Inflammatory macrophage treated with lipopolysaccharide for 1 hour (primary cell): ENCODE measurements around the gene PMM1.
A peak's percentile ranks its signal among the peaks of the same experiment; 100 is the strongest.
"Not testable (repeated sequence)": the region's sequence is repeated elsewhere in the genome, so short reads cannot be mapped to it uniquely, and the experiment has no call there.

Experiments
- DNase-seq, 2 donors: peaks; one replicate each; pipeline ENCODE4 v3.0.0-alpha.2; 2020 to 2022

The PMM1 gene

GRCh38 chr22:41596776-41597634 is 7.4 kb upstream of the PMM1 start:
- peak in 1 of 2 donors; percentile 37 for DNase-seq

DNA sequence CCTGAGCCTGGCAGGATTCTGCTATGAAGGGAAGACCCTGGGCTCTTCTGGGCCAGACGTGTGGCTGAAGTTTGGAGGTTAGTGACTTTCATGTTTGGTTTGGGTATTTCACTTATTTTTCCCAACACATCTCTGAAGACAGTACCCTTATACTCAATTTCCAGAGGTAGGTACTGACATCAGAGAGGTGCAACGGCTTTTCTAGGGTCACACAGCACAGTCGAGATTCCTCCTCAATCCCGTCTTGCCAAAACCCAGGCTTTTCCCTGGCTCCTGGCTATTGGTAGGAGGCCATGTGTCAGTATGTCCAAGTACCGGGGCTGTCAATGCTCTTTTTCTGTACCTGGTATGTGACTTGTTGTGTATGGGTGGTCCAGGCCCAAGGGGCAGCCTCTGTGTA is 6.1 kb upstream of the PMM1 start:
- DNase-seq = no peak

DNA sequence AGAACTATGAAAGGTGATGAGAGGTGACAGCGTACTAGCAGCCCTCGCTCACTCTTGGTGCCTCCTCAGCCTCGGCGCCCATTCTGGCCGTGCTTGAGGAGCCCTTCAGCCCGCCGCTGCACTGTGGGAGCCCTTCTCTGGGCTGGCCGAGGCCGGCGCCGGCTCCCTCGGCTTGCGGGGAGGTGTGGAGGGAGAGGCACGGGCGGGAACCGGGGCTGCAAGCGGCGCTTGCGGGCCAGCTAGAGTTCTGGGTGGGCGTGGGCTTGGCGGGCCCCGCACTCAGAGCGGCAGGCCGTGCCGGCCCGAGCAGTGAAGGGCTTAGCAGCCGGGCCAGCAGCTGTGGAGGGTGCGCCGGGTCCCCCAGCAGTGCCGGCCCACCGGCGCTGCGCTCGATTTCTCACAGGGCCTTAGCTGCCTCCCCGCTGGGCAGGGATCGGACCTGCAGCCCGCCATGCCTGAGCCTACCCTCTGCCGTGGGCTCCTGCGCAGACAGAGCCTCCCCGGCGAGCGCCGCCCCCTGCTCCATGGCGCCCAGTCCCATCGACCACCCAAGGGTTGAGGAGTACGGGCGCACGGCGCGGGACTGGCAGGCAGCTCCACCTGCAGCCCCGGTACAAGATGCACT is 3.8 kb upstream of the PMM1 start:
- not testable (repeated sequence) for DNase-seq

DNA sequence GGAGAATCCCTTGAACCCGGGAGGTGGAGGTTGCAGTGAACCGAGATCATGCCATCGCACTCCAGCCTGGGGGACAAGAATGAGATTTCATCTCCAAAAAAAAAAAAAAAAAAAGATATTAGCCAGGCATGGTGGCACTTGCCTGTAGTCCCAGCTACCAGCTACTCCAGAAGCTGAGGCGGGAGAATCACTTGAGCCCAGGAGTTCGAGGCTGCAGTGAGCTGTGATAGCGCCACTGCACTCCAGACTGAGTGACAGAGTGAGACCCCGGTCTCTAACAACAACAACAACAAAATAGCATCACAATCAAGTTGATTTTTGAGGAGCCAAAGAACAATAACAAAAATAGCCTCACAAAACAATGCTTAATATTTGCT is 2.3 kb downstream of the PMM1 start:
- no peak for DNase-seq

DNA sequence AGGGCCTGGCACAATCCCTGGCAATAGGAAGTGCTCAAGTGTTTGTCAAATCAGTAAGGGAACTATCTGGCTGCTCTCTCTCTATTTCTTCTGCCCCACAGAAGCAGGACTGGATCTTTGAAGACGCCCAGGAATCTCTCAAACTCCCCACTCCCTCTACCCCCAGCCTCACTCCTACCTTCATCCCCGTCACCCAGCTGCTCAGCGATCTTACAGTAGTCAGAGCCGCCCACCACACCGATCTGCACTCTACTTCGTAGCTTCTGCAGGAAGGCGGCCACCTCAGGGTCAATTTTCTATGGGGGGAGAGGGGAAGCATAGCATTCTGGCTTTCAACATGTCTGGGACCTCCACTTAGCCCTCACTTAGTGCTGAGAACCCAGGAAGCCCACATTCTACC is 3.7 kb downstream of the PMM1 start:
- DNase-seq = no peak

GRCh38 chr22:41584881-41585280 is 4.8 kb downstream of the PMM1 start:
- DNase-seq = no peak

- DNase-seq = no peak
Observed at GRCh38 chr22:41582694-41583093, 6.9 kb downstream of the PMM1 start.

GRCh38 chr22:41579997-41580355 is 9.7 kb downstream of the PMM1 start:
- DNase-seq = no peak

GRCh38 chr22:41579297-41579996 is 10.2 kb downstream of the PMM1 start:
- no peak for DNase-seq

DNA sequence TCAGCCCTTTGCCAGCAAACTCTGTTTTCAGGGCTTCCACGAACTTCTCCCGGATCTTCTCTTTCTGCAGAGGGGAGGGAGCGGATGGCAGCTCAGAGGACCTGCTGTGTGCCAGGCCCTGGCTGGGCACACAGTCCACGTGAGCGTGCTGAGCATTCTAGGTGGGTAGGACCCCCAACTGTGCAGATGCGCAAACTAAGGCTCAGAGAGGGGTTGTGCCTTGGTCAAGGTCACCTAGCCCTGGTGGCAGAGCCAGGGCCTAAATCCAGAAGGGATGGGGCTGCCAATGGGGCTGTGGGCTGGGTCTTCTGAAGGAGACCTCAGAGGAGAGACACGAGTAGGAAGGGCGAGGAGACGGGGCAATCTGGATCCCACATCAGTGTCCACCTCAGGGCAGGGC is 10.8 kb downstream of the PMM1 start:
- no peak for DNase-seq

DNA sequence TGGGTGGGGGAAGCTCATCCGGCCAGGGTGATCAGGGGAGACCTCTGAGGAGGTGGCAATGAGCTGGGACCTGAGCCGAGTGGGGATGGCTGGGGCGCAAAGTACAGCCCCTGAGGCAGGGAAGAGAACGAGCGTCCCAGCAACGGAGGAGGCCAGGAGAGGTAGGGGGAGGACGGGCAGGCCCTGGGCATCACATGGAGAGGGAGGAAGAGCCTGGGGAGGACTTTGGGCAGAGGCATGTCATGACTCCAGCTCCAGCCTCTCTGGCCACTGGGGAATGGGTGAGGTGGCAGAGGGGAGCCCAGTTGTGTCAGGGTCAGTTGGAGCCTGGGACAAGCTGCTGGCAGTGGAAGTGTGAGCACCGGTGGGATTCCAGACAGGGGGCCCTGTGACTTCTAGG is 11.5 kb downstream of the PMM1 start:
- DNase-seq = no peak

DNA sequence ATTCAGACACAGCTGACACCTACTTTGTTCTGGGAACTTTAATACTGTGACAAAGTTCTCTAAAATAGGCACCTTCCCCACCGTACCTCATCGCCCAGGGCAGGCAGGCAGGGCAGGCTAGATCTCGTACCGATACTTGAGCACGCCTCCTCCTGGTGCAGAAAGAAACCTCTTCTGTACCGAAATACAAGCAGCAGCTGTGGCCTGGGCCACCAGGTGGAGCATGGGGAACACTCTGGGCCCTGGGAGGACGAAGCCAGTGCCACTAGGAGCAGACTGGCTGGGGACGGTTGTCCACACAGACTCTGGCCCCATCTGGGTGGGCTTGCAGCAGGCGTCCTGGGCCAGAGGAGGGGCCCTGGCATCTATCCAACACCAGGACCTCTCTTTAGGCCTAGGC is 12.8 kb downstream of the PMM1 start:
- DNase-seq = peak; percentile 15 to 21

- DNase-seq = no peak
Observed at GRCh38 chr22:41575533-41575932, 14.1 kb downstream of the PMM1 start.

- DNase-seq = no peak
Observed at GRCh38 chr22:41574847-41575381, 14.7 kb downstream of the PMM1 start.

GRCh38 chr22:41573677-41574076 is 16.0 kb downstream of the PMM1 start:
- DNase-seq = no peak

- DNase-seq = not testable (repeated sequence)
Observed at GRCh38 chr22:41572305-41572704, 17.3 kb downstream of the PMM1 start.

DNA sequence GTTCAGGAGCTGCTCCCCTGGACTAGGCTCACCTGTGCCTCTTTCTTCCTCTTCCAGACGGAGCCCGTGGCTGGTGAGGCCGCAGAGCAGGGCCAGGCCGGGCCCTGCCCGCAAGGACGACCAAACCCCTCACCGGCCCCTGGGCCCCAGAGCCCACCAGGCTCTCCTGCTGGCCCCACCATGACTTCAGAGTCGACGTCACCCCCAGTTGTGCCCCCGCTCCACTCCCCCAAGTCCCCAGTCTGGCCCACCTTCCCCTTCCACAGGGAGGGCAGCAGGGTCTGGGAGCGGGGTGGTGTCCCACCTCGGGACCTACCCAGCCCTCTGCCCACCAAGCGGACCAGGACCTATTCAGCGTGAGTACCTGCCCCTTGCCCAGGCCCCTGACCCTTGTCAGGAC is 17.9 kb downstream of the PMM1 start:
- DNase-seq = no peak

DNA sequence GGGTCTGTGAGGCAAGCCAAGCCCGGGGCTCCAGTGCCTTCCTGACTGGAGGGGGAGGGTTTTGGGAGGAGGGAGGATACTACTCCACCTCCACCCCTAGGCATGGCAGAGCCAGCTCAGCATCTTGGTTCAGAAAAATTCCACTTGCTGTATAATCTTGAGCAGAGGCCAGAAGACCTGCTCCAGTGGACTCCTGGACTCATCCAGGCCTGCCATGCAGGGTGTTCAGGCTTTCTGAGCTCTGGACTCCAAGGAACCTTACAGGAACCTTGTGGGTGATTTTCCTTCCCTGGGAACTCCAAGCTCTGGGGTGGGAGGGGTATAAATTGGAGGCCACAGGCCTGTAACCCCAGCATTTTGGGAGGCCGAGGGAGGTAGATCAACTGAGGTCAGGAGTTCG is 19.4 kb downstream of the PMM1 start:
- DNase-seq = no peak

GRCh38 chr22:41568811-41569210 is 20.8 kb downstream of the PMM1 start:
- DNase-seq = no peak

DNA sequence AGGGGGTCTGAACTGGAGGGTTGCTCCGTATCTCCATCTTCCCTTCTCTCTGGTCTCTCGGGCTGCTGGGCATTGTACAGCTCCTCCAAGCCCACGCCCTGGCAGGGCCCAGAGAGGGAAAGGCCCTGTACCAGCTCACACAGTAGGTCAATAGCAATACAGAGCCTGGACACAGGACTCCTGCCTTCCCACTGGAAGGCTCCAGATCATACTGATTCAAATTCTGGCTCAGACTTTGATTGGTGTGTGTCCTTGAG is 22.2 kb downstream of the PMM1 start:
- no peak for DNase-seq

- no peak for DNase-seq
Observed at GRCh38 chr22:41565403-41566054, 24.1 kb downstream of the PMM1 start.

GRCh38 chr22:41564563-41564962 is 25.1 kb downstream of the PMM1 start:
- DNase-seq = no peak

DNA sequence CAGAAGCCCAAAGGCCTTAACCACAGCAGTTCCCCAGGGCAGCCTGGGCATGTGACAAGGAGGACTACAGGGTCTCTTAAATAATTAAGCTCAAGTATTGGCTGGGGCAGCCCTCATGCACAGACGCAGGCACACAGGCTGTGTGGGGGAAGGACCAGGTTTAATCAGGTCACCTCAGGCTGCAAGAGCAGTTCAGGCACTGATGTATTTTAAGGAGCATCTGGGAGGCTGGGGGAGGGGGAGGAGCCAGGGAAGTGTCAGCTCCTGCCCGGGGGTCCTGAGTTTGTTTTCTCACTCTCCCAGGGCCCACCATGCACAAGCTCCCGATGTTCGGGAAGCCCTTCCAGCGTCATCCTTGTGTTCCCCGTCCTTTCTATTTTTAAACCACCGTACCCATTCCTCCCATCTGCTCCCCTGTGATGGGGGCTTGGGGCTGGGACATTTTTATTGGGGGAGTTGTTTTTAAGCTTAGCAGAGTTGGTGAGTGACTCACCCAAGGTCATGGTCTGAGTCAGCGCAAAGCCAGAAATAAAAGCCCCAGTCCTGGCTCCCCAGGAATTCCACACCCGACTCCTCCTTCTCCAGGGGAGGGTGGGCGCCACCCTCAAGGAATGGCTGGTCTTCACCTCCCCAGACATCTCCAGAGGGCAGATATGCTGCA is 26.5 kb downstream of the PMM1 start:
- DNase-seq = no peak
